Measurements from ENCODE around the gene NTRK1. TPM values are rescaled to one million over a fixed set of nuclear protein-coding genes. Genes with fewer than 3 reads are reported as not detected.
"Not testable (repeated sequence)": the region's sequence is repeated elsewhere in the genome, so short reads cannot be mapped to it uniquely, and the experiment has no call there.

NTRK1 gene
- total RNA-seq, 1 donor from 2014 or later: not detected

GRCh38 chr1:156925154-156926010 is 64.7 kb downstream of the NTRK1 start:
- DNase-seq (ENCODE audit: low read depth): no peak
- Histone ChIP-seq H3K27me3 (ENCODE audit: control insufficient read depth, insufficient read depth, low read length) (peaks cover 75% of the 10 kb centered on the region), H3K36me3 (ENCODE audit: control insufficient read depth, insufficient read depth, low read length) (no peaks in the 10 kb centered on the region), H3K4me3 (ENCODE audit: low read depth, low read length) (no peak overlapping the region)
- no peak for TF ChIP-seq CTCF (IDR thresholded peaks at IDR 0.05; ENCODE audit: insufficient read depth, low read length, poor library complexity, severe bottlenecking)

GRCh38 chr1:156926175-156926574 is 65.5 kb downstream of the NTRK1 start:
- DNase-seq (ENCODE audit: low read depth): no peak
- no peak overlapping the region for H3K4me3 ChIP-seq (ENCODE audit: low read depth, low read length)
- H3K36me3 ChIP-seq (ENCODE audit: control insufficient read depth, insufficient read depth, low read length): no peaks in the 10 kb centered on the region
- H3K27me3 ChIP-seq (ENCODE audit: control insufficient read depth, insufficient read depth, low read length): peaks cover 70% of the 10 kb centered on the region
- no peak for TF ChIP-seq CTCF (IDR thresholded peaks at IDR 0.05; ENCODE audit: insufficient read depth, low read length, poor library complexity, severe bottlenecking)

GRCh38 chr1:156926695-156927094 is 66.0 kb downstream of the NTRK1 start:
- H3K36me3 ChIP-seq (ENCODE audit: control insufficient read depth, insufficient read depth, low read length); DNase-seq (ENCODE audit: low read depth); H3K4me3 ChIP-seq (ENCODE audit: low read depth, low read length): not testable (repeated sequence)
- peaks cover 65% of the 10 kb centered on the region for H3K27me3 ChIP-seq (ENCODE audit: control insufficient read depth, insufficient read depth, low read length)

- H3K36me3 ChIP-seq (ENCODE audit: control insufficient read depth, insufficient read depth, low read length): no peaks in the 10 kb centered on the region
- H3K4me3 ChIP-seq (ENCODE audit: low read depth, low read length): peak overlapping the region; percentile 17
- TF ChIP-seq CTCF (IDR thresholded peaks at IDR 0.05; ENCODE audit: insufficient read depth, low read length, poor library complexity, severe bottlenecking): peak; percentile 83
- DNase-seq (ENCODE audit: low read depth): peak; percentile 19
- H3K27me3 ChIP-seq (ENCODE audit: control insufficient read depth, insufficient read depth, low read length): peaks cover 58% of the 10 kb centered on the region
Measured at GRCh38 chr1:156927215-156928042, 66.8 kb downstream of the NTRK1 start.

- Histone ChIP-seq H3K36me3 (ENCODE audit: control insufficient read depth, insufficient read depth, low read length) (no peaks in the 10 kb centered on the region), H3K27me3 (ENCODE audit: control insufficient read depth, insufficient read depth, low read length) (peaks cover 51% of the 10 kb centered on the region), H3K4me3 (ENCODE audit: low read depth, low read length) (no peak overlapping the region)
- DNase-seq (ENCODE audit: low read depth): no peak
- TF ChIP-seq CTCF (IDR thresholded peaks at IDR 0.05; ENCODE audit: insufficient read depth, low read length, poor library complexity, severe bottlenecking): no peak
Measured at GRCh38 chr1:156928043-156928602, 67.5 kb downstream of the NTRK1 start.

All from kidney epithelial cell (primary cell).